GM18520 (cell line): ENCODE results near the gene TMEM203.

Experiments used
- ATAC-seq: cut with Tn5 transposase; IDR thresholded peaks from one replicate; pipeline ENCODE4 v1.9.1; 2021; ENCODE audit not compliant: unreplicated experiment

Gene TMEM203

GRCh38 chr9:137167747-137168572, 37.5 kb downstream of the TMEM203 start:
- no peak for ATAC-seq

GRCh38 chr9:137167277-137167746, 38.1 kb downstream of the TMEM203 start:
- ATAC-seq: no peak

DNA sequence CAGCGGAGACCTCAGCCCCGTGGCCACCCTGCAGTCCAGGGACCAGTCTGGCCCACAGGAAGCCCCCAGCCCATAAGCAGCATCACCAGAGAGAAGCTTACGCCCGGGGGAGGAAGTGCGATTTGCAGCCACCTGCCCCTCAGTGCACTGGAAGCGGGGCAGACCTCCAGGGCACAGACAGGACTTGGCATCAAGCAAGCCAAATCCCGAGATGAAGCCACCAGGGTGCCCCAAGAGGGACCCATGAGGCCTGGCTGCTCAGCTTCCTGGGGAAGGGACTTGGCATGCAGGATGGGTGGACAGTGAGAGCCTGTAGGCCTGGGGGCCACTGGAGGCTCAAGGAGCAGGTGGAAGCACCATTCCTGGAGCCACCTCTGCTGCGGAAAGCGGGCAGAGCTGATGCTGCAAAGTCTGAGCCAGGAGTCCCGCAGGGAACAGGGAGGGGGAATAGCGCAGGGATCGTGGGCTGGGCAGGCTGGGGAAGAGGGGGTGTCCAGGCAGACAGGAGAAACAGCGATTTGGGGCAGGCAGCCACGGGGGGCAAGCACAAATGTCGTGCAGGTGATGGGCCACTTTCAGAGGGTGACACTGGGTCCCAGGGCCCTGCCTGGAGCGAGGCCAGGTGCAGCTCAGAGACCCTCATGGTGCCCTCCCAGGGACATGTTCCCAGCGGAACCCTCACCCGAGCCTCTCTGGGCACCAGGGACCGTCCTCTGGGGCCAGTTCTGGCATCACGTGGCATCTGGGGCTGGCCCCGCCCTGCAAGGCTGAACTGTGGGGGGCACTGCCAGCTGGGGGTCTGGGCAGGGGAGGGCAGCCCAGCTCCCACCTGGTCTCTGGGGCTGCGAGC, 38.8 kb downstream of the TMEM203 start:
- ATAC-seq: no peak

- no peak for ATAC-seq
These were observed 40.1 kb downstream of the TMEM203 start for GRCh38 chr9:137165250-137165836.

GRCh38 chr9:137164370-137165249, 40.8 kb downstream of the TMEM203 start:
- ATAC-seq: no peak

DNA sequence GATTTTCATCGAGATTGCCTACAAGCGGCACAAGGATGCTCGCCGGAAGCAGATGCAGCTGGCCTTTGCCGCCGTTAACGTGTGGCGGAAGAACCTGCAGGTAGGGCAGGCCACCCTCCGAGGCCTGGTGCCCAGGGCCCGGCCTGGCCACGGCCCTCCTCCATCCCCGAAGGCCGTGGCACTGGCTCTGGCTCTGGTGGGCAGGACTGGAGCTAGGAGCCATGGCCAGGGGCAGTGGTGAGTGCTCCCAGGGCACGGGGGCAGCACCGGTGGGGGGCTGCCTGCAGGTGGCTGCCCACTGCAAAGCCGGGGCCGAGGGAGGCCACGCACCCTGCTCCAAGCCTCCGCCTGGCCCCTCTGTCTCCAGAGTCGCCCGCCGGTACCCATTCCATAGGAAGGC, 41.6 kb downstream of the TMEM203 start:
- no peak for ATAC-seq

- ATAC-seq: no peak
These were observed 42.1 kb downstream of the TMEM203 start for GRCh38 chr9:137163365-137163715.

- no peak for ATAC-seq
These were observed 42.7 kb downstream of the TMEM203 start for GRCh38 chr9:137162505-137163364.

GRCh38 chr9:137161558-137162486, 43.6 kb downstream of the TMEM203 start:
- ATAC-seq: no peak

- no peak for ATAC-seq
These were observed 44.5 kb downstream of the TMEM203 start for GRCh38 chr9:137160716-137161557.

GRCh38 chr9:137160054-137160425, 45.4 kb downstream of the TMEM203 start:
- ATAC-seq: no peak

GRCh38 chr9:137159105-137160053, 46.1 kb downstream of the TMEM203 start:
- ATAC-seq: no peak

DNA sequence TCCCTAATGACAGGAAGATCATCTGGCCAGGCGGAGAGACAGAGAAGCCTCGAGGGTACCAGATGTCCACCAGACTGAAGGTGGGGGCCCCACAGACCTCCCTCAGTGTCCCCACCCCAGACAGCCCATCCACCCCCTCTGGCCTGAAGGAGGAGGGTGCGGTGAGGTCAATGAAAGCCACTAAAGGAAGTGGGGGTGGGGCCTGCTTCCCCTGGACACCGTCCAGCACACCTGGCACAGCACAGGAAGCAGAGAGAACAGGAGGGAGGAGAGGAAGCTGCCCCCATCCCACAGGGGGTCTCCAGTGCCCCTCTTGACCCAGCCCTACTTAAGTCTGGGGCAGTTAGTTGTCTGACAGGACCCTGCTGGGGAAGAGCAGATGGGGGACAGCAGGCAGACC, 46.8 kb downstream of the TMEM203 start:
- no peak for ATAC-seq

DNA sequence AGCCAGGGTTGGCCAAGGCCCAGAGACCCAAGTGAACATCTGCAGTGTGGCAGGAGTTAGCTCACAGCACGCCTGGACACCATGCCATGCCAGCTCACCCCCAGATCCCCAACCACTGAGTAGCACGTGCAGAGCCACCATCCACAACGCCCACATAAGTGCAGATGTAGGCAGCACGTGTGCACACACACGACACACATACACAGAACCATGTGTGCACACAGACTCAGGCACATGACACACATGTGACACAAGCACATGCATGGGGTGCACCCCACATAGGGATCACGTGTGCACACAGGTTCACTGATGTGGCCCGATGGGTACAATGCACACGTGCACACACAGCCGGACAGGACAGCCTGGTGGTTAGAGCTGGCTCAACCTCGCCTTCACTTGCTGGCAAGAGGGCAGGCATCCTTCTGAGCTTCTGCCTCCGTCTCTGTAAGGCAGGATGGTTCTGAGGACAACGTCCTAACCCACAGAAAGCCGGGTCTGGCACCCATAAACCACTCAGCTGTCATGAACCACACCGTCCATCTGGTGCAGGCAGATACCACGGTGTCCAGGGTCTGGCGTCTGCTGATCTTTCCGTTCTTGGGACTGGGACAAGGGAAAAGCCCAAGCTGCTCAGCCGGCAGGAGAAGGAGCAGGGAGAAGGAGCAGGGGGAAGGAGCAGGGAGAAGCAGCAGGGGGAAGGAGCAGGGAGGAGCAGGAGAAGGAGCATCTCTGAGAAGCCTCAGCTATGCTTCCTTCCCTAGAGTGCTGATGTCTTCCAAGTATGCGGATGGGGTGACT, 47.6 kb downstream of the TMEM203 start:
- no peak for ATAC-seq

DNA sequence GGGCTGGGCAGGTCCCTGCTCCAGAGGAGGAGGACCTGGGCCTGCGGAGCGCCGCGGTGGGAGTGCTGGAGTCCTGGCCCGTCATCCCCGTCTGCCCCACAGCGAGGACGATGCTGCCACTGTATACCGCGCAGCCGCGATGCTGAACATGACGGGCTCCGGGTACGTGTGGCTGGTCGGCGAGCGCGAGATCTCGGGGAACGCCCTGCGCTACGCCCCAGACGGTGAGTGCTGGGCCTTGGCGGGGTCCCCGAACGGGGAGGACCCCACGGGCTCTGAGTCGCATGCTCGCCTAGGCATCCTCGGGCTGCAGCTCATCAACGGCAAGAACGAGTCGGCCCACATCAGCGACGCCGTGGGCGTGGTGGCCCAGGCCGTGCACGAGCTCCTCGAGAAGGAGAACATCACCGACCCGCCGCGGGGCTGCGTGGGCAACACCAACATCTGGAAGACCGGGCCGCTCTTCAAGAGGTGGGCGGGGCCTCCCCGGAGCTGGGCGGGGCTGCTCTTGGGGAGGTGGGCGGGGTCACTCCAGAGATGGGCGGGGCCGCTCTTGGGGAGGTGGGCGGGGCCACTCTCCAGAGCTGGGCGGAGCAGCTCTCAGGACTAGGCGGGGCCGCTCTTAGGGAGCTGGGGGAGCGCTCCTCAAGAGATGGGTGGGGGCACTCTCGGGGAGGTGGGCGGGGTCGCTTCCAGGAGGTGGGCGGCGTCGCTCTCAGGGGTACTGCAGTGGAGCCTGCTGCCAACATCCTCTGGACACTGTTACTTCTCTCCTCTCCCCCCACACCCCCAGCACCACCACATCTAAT, 48.7 kb downstream of the TMEM203 start:
- ATAC-seq: no peak
